Left ventricle myocardium inferior (tissue), 1 donor: Measurements from ENCODE around the gene KLHL40. TPM values are rescaled to one million over a fixed set of nuclear protein-coding genes. Genes with fewer than 3 reads are reported as not detected.

Experiments used
- DNase-seq: peaks from one replicate; pipeline ENCODE4 v3.0.0-alpha.2; 2020
- H3K27ac ChIP-seq: fragments of 200-600 bp; replicated peaks from 2 replicates; pipeline ENCODE4 v1.8.0; 2021
- H3K27me3 ChIP-seq: fragments of 200-600 bp; 2 replicates; pipeline ENCODE4 v1.8.0; 2021; ENCODE audit warnings: low read depth
- H3K36me3 ChIP-seq: fragments of 200-600 bp; 2 replicates; pipeline ENCODE4 v1.8.0; 2021
- H3K4me1 ChIP-seq: fragments of 200-600 bp; 2 replicates; pipeline ENCODE4 v1.8.0; 2021
- H3K4me3 ChIP-seq: fragments of 200-600 bp; 2 replicates; pipeline ENCODE4 v1.8.0; 2021; ENCODE audit warnings: mild to moderate bottlenecking, moderate library complexity
- H3K9me3 ChIP-seq: fragments of 200-600 bp; replicated peaks from 2 replicates; pipeline ENCODE4 v1.8.0; 2021
- CTCF ChIP-seq: fragments of 200-600 bp; IDR thresholded peaks from 2 replicates; pipeline ENCODE4 v1.8.0; 2021; ENCODE audit warnings: antibody characterized with exemption, mild to moderate bottlenecking, borderline replicate concordance
- intact Hi-C: fragments of 100-400 bp; cut with micrococcal nuclease; formaldehyde crosslinking; loops from one replicate; pipeline ENCODE4 v1.11.0; 2022
- total RNA-seq: library from RNA; stranded (reverse); fragmentation: NEBNext Ultra II Directional; extraction: Animal tissue kit (Norgen Biotek cat#: 25700); gene quantifications from one replicate; pipeline ENCODE4 v1.2.1, GENCODE V29; 2021
- donor health status: DM: no; HTN: yes; CAD: no; lungs with severe emphysema.

Gene KLHL40
- total RNA-seq, 1 donor from 2014 or later, result 0.22 TPM

- DNase-seq, result no peak
- H3K27ac ChIP-seq, result no peak overlapping the region
Measured at GRCh38 chr3:42640771-42641370, 44.5 kb upstream of the KLHL40 start.

GRCh38 chr3:42647821-42648459 lies 37.4 kb upstream of the KLHL40 start:
- Histone ChIP-seq H3K9me3 (no peaks in the 10 kb centered on the region), H3K4me3 (no peak overlapping the region), H3K4me1 (peaks cover 48% of the 10 kb centered on the region), H3K27me3 (no peaks in the 10 kb centered on the region), H3K36me3 (peaks cover 60% of the 10 kb centered on the region), H3K27ac (peak overlapping the region; percentile 15)
- intact Hi-C loops, result loop anchor here (10.0 kb wide), 1 partner anchor 53 kb away; the partner anchor contains the start of gene SS18L2
- DNase-seq, result no peak
- no peak for TF ChIP-seq CTCF

More at GRCh38 chr3:42640771-42641370, 44.5 kb upstream of the KLHL40 start:
- H3K4me3 ChIP-seq, result no peak overlapping the region
- H3K27me3 ChIP-seq, result no peaks in the 10 kb centered on the region
- peaks cover 18% of the 10 kb centered on the region for H3K4me1 ChIP-seq
- intact Hi-C loops, result loop anchor here (10.0 kb wide), 1 partner anchor 46 kb away; the partner anchor contains the start of gene SS18L2
- TF ChIP-seq CTCF, result no peak
- peaks cover 98% of the 10 kb centered on the region for H3K36me3 ChIP-seq
- H3K9me3 ChIP-seq, result no peaks in the 10 kb centered on the region

- peak overlapping the region; percentile 14 for H3K27ac ChIP-seq
Measured at GRCh38 chr3:42649006-42649405, 36.3 kb upstream of the KLHL40 start.

GRCh38 chr3:42649783-42650182 lies 35.6 kb upstream of the KLHL40 start:
- intact Hi-C loops, result loop anchor here (10.0 kb wide), 2 partner anchors 55 to 95 kb away; partner anchors contain the start of gene SS18L2
- Histone ChIP-seq H3K9me3 (no peaks in the 10 kb centered on the region), H3K27me3 (no peaks in the 10 kb centered on the region), H3K4me3 (no peak overlapping the region), H3K27ac (peak overlapping the region; percentile 14), H3K4me1 (peaks cover 64% of the 10 kb centered on the region), H3K36me3 (peaks cover 42% of the 10 kb centered on the region)
- TF ChIP-seq CTCF, result no peak
- DNase-seq, result no peak

More at GRCh38 chr3:42649006-42649405, 36.3 kb upstream of the KLHL40 start:
- Histone ChIP-seq H3K27me3 (no peaks in the 10 kb centered on the region), H3K4me3 (no peak overlapping the region), H3K36me3 (peaks cover 49% of the 10 kb centered on the region), H3K9me3 (no peaks in the 10 kb centered on the region), H3K4me1 (peaks cover 59% of the 10 kb centered on the region)
- intact Hi-C loops, result loop anchor here (10.0 kb wide), 1 partner anchor 54 kb away; the partner anchor contains the start of gene SS18L2
- no peak for TF ChIP-seq CTCF
- no peak for DNase-seq

GRCh38 chr3:42651248-42652091 lies 33.9 kb upstream of the KLHL40 start:
- Histone ChIP-seq H3K27ac (peak overlapping the region; percentile 96), H3K27me3 (no peaks in the 10 kb centered on the region), H3K4me1 (peaks cover 80% of the 10 kb centered on the region), H3K9me3 (no peaks in the 10 kb centered on the region), H3K4me3 (peak overlapping the region; percentile 81), H3K36me3 (peaks cover 25% of the 10 kb centered on the region)
- intact Hi-C loops, result loop anchor here (10.0 kb wide), 1 partner anchor 93 kb away; no protein-coding TSS in a partner anchor
- no peak for TF ChIP-seq CTCF
- no peak for DNase-seq
